Measurements from ENCODE around the gene KCTD16.

KCTD16 gene

GRCh38 chr5:144170276-144171024, at the start of gene KCTD16, which contains the start of gene YIPF5:
Gene KCTD16, plus strand, starts transcription at chr5:144170873.
Gene YIPF5, minus strand, starts transcription at chr5:144170659. Its CDS starts 704 bp downstream, at chr5:144169955.
- peak; percentile 94 to 96 for DNase-seq

DNA sequence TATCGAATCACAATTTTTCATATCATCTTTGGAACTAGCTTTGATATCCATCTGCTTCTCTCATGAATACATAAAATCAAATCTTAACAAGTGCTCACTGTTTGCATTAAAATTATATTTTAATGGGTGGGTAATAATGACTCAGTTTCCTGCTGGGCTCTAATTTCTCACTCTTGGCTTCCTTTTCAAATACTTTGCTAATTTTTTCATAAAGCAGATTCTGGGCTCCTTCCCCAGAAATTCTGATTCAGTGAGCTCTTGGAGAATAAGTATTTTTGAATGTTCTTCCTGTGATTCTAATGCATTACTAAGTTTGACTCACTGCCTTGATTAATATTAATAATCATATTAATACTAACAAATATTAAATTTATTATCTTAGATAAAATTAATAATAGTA, 49.1 kb upstream of the KCTD16 start:
- DNase-seq = no peak

GRCh38 chr5:144122081-144122480, 48.6 kb upstream of the KCTD16 start:
- no peak for DNase-seq

DNA sequence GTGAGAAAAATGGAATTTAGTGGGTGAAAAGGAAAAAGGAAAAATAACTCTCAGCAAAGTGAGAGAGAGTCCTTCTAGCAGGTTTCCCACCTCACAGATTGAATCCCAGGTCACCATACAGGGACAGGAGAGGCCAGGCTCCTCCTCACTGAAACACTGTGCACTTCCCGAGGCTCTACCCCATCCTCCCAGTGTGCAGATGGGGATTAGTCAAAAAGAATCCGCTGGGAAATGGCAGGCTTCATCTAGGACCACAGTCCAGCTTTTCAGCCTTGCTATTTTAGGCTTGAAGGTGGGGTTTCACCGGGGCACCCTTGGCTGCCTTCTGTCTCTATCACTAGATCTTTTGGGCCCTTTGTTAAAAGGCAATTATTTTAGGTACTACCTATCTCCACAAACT, 48.0 kb upstream of the KCTD16 start:
- no peak for DNase-seq

DNA sequence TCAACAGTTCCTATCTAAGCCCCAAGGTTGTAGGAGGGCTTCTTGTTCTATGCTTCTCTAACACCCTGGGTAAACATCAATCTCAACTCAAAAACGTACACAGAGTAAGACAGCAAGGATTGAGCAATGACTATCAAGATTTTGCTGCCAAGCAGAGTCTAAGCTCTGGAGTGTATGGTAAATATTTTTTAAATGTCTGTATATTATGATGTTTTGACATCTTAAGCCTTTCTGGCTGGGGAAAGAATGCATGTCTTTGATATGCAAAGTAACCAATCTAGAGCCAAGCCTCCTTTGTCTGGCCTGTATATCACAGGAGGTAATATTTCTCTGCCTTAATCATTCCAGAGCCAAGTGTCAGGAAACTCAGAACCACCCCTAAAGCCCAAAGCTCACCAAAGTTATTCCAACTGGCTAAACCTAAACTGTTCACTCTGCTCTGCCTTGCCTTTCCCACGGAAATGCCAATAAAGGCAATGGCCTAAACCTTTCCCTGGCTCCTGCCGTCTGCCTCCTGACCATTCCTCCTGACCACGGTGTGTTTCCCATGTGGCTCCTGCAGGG, 45.4 kb upstream of the KCTD16 start:
- no peak for DNase-seq

DNA sequence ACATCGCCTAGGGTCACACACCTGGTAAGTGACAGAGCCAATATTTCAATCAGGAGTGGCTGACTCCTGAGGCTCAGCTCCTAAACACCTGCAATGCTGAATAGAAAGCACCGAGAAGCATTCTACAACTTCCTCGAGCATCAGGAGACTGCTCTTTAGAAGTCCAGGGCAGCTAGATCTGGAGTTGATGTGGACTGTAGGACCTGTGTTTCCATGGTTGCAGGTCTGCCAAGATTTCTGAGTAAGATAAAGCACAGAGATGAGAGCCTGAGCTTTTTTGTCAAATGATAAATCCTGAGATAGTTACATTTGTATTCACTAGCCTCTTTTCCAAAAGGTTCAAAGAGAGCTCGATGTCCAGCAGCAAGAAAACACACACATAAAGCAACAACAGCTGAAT, 44.0 kb upstream of the KCTD16 start:
- no peak for DNase-seq

DNA sequence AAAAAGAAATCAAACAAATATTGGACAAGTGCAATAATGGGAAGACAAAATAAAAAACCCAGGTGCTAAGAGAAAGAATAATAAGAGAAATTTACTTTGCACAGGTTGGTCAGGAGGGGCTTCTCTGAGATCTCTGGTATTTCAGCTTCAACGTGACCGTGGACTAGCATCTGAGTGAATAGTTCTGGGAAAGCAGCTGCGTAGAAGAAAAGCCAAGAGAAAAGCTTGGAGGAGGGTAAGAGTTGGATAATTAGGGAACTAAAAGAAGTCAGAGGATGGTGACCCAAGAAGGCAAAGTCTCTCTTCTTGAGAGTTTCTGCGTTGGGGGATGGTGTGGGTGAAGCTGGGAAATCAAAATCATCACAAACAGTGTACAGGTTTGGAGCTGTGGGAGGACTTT, 41.8 kb upstream of the KCTD16 start:
- DNase-seq = no peak

- DNase-seq = no peak
Measured at GRCh38 chr5:144130306-144130705, 40.4 kb upstream of the KCTD16 start.

- peak; percentile 29 to 33 for DNase-seq
Measured at GRCh38 chr5:144131261-144131660, 39.4 kb upstream of the KCTD16 start.

GRCh38 chr5:144133050-144133633, 37.5 kb upstream of the KCTD16 start:
- DNase-seq = no peak

DNA sequence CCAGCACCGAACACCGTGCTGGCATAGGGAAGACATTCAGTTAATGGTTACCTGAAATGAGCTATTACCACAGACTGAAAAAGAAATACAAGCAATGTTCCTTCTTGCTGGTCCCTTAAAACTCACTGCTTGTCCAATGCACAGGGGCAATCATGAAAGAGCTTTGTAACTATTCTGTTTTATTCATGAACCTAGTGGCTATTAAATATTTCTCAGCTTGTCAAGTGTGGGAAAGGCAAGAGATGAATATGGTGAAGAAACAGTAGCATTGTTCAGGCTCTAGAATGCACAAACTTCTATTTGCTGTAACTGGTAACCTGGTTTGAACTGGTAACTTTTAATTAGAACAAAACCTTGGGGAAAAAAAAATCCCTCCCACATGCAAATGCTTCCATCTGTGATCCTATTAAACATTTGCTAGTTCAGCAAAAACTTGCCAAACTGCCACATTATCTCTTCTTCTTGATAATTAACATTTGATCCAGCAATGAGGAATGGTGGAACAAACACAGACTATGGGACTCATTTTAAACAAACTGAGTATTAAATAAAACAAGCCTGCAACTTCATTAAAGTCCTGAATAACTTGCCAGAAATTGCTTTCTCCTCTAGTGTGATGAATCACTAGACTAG, 36.4 kb upstream of the KCTD16 start:
- DNase-seq = no peak

GRCh38 chr5:144135113-144135762, 35.4 kb upstream of the KCTD16 start:
- no peak for DNase-seq

DNA sequence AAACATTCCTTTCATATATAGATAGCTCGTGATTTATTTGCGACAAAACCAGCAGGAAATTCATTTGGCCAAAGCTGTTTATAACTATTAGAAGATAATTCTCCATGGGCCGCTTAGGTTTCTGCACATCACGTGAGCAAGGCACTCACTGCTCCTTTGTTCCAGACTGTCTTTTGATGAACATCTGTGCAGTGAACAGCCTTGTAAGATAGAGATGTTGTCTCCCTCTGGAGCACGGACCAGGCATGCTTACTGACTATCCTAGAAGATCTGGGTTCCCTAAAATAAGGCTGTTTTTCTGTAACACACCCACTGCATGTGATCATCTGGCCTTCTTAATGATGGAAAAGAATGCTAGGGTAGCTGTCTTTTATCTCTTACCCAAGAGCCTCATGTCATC, 31.1 kb upstream of the KCTD16 start:
- no peak for DNase-seq

DNA sequence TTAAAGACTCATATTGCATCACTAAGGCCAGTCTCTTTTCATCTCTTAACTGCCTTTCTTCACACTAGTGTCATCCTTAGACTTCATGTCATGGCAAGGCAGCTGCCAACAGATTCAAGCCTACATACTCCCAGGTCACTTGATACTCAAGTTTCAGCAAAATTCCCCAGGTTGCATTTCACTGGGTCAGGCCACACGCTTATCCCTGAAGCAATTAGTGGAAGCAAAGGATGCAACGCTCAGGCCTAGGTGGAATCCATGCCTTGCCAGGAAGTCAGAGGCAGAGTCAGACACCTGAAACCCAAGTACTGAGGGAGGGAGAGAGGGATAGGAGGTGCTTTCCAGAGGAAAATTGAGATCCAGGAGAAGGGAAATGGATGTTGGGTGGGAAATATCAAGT, 29.1 kb upstream of the KCTD16 start:
- DNase-seq = no peak

GRCh38 chr5:144142139-144142823, 28.4 kb upstream of the KCTD16 start:
- peak; percentile 9 to 11 for DNase-seq

GRCh38 chr5:144142824-144143162, 27.9 kb upstream of the KCTD16 start:
- no peak for DNase-seq

DNA sequence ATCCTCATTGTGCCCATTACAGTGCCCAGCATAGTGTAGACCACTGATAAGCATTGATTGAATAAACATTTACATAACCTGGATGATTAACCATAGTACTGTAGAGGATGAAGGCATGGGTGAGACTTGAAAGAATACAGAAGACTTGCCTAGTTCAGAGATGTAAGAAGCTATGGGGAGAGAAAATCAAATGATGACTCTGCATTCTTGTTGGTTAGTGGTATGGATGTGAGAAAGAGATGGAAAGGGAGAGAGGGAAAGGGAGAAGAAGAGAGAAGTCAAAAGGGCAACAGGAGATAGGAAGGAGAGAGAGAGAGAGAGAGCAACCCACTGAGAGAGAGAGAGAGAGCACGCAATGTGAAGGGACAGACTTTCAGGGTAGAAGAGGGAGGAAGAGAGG, 27.0 kb upstream of the KCTD16 start:
- DNase-seq = no peak

- DNase-seq = no peak
Measured at GRCh38 chr5:144144956-144145751, 25.5 kb upstream of the KCTD16 start.

DNA sequence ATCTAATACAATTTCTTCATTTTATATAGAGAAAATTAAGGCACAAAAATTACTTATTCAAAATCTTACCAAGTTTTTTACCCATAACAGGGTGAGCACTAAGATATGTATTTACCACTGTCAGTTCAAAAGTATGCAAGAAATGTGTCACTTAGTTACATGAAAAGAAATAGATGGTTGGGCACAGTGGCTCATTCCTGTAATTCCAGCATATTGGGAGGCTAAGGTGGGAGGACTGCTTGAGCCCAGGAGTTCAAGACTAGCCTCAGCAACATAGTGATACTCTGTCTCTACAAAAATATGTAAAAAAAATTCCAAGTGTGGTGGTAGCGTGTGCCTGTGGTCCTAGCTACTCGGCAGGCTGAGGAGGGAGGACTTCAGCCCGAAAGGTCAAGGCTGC, 19.6 kb upstream of the KCTD16 start:
- no peak for DNase-seq

DNA sequence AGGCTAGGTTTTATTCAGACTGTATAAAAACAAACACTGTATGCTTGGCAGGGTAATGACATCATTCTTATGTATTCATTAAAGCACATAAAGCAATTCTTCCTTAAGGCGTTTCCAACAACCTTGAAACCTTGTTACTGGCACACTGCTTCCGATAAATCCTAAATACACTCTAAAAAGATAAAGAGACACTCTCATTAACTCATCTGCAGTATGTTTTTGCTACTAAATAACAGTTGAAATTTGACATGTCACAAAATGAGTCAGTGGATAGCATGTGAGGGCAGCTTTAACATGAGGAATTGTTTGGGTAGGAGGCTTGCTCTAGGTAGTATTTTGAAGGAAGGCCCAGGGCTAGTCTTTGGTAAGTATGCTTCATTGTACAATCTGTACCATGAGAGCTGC, 13.9 kb upstream of the KCTD16 start:
- DNase-seq = no peak

- no peak for DNase-seq
Measured at GRCh38 chr5:144162686-144163085, 8.0 kb upstream of the KCTD16 start.

- no peak for DNase-seq
Measured at GRCh38 chr5:144166696-144167095, 4.0 kb upstream of the KCTD16 start.

All from inflammatory macrophage treated with lipopolysaccharide for 1 hour (primary cell).